GM12878 (cell line): ENCODE results near the gene KLF9. TPM values are rescaled to one million over a fixed set of nuclear protein-coding genes. Genes with fewer than 3 reads are reported as not detected.

Experiments
- ATAC-seq: fragments of 200-7000 bp; cut with Tn5 transposase; 3 replicates; pipeline ENCODE4 v1.9.1; 2020; ENCODE audit warnings: mild to moderate bottlenecking, moderate library complexity
- BruUV-seq: library from RNA; stranded (reverse); fragments of 400-500 nt; replicated peaks from 2 replicates; lab custom pipeline; 2021; lab: Mats Ljungman, UMichigan
- CTCF ChIA-PET: fragments of 300-600 bp; sonication (Branson Sonifier 250); formaldehyde crosslinking; extraction: SDS; loops from one replicate; lab custom pipeline; 2021; ENCODE audit warnings: inconsistent platforms; lab: Yijun Ruan, JAX
- POLR2A ChIA-PET: fragments of 350-600 bp; formaldehyde crosslinking; extraction: SDS; loops from one replicate; lab custom pipeline; 2021; ENCODE audit warnings: inconsistent platforms; lab: Charles Lee
- RAD21 ChIA-PET: fragments of 300-600 bp; sonication (Branson Sonifier 250); formaldehyde crosslinking; loops from one replicate; lab custom pipeline; 2023; ENCODE audit warnings: antibody characterized with exemption; ENCODE audit not compliant: unreplicated experiment; lab: Charles Lee
- SMC1A ChIA-PET: fragments of 300-600 bp; sonication (Branson Sonifier 250); formaldehyde crosslinking; loops from one replicate; lab custom pipeline; 2023; ENCODE audit not compliant: unreplicated experiment, uncharacterized antibody; lab: Charles Lee
- DNase-seq: peaks from one replicate; pipeline ENCODE4 v3.0.0-alpha.2; 2011; ENCODE audit warnings: low read depth, low spot score
- FAIRE-seq: peaks from 3 replicates; lab custom pipeline; 2011; peaks lifted over from hg19 to GRCh38; lab: Jason Lieb, UNC
- H2AFZ ChIP-seq: 2 replicates; pipeline ENCODE4 v1.6.0; 2011; ENCODE audit warnings: low read depth, low read length, control low read depth; ENCODE audit not compliant: control insufficient read depth
- H3K27ac ChIP-seq: 2 replicates; pipeline ENCODE4 v1.5.1; 2011; ENCODE audit warnings: control low read depth; ENCODE audit not compliant: control insufficient read depth, insufficient read depth
- H3K27me3 ChIP-seq, 2 experiments: replicated peaks in 1 of 2; 2 replicates each; pipeline versions ENCODE4 v1.6.0 to v1.6.1; 2011; ENCODE audit warnings: low read length in 1 of 2; ENCODE audit not compliant: control insufficient read depth in 2 of 2, insufficient read depth in 2 of 2
- H3K36me3 ChIP-seq, 2 experiments: 2 replicates each; pipeline ENCODE4 v1.5.1; 2011; ENCODE audit warnings: low read length in 1 of 2; ENCODE audit not compliant: control insufficient read depth in 2 of 2, insufficient read depth in 2 of 2
- H3K4me1 ChIP-seq: 2 replicates; pipeline ENCODE4 v1.6.1; 2011; ENCODE audit warnings: mild to moderate bottlenecking, low read length, moderate library complexity, mixed read lengths; ENCODE audit not compliant: control insufficient read depth, insufficient read depth
- H3K4me2 ChIP-seq: 2 replicates; pipeline ENCODE4 v1.6.0; 2011; ENCODE audit warnings: control low read depth; ENCODE audit not compliant: control insufficient read depth, insufficient read depth
- H3K4me3 ChIP-seq: fragments of 200-600 bp; sonication (generic); 2 replicates; pipeline ENCODE4 v1.5.1; 2016
- H3K79me2 ChIP-seq: 2 replicates; pipeline ENCODE4 v1.6.0; 2011; ENCODE audit warnings: low read length; ENCODE audit not compliant: control insufficient read depth, insufficient read depth
- H3K9ac ChIP-seq: 2 replicates; pipeline ENCODE4 v1.8.0; 2011; ENCODE audit warnings: low read length, control low read depth, mixed read lengths; ENCODE audit not compliant: control insufficient read depth, insufficient read depth
- H3K9me3 ChIP-seq: replicated peaks from 3 replicates; pipeline ENCODE4 v1.5.1; 2011; ENCODE audit warnings: mild to moderate bottlenecking, low read length; ENCODE audit not compliant: control insufficient read depth, insufficient read depth
- H4K20me1 ChIP-seq: 2 replicates; pipeline ENCODE4 v1.6.0; 2011; ENCODE audit not compliant: control insufficient read depth, insufficient read depth
- ASH2L ChIP-seq: fragments of 300-600, 200-600 bp; sonication (generic); IDR thresholded peaks from 2 replicates; pipeline ENCODE4 v1.6.1; 2017; ENCODE audit warnings: low read depth, mild to moderate bottlenecking, borderline replicate concordance
- CBFB ChIP-seq: IDR thresholded peaks from 2 replicates; pipeline ENCODE4 v1.6.1; 2016; ENCODE audit warnings: antibody characterized with exemption, low read depth
- CEBPB ChIP-seq, 2 experiments: fragments of 150-350 bp in 1 of 2; IDR thresholded peaks; 2 replicates each; pipeline ENCODE4 v1.6.1; 2012 to 2014; ENCODE audit warnings: low read depth in 2 of 2, low read length in 2 of 2, borderline replicate concordance in 1 of 2, inconsistent platforms in 1 of 2
- FOXK2 ChIP-seq: fragments of 450-650 bp; IDR thresholded peaks from 2 replicates; pipeline ENCODE4 v1.6.1; 2017; ENCODE audit warnings: mild to moderate bottlenecking, moderate library complexity
- HCFC1 ChIP-seq: fragments of 150-350 bp; IDR thresholded peaks from 2 replicates; pipeline ENCODE4 v1.6.1; 2014; ENCODE audit warnings: low read length
- MEF2A ChIP-seq: IDR thresholded peaks from 2 replicates; pipeline ENCODE4 v1.6.1; 2011; ENCODE audit warnings: low read depth, mild to moderate bottlenecking, low read length, moderate library complexity; ENCODE audit not compliant: insufficient read depth
- MTA2 ChIP-seq: fragments of 450-650 bp; IDR thresholded peaks from 2 replicates; pipeline ENCODE4 v1.6.1; 2016; ENCODE audit warnings: low read depth, mild to moderate bottlenecking, moderate library complexity
- NBN ChIP-seq: fragments of 450-650 bp; IDR thresholded peaks from 2 replicates; pipeline ENCODE4 v1.6.1; 2016
- NFYA ChIP-seq: IDR thresholded peaks from 2 replicates; pipeline ENCODE4 v1.6.1; 2011; ENCODE audit warnings: low read depth, mild to moderate bottlenecking, low read length, improper control_type of control experiment, borderline replicate concordance
- STAT3 ChIP-seq: IDR thresholded peaks from 2 replicates; pipeline ENCODE4 v1.6.1; 2011; ENCODE audit warnings: low read depth, low read length, improper control_type of control experiment
- TARDBP ChIP-seq: IDR thresholded peaks from 2 replicates; pipeline ENCODE4 v1.6.1; 2016; ENCODE audit warnings: borderline replicate concordance
- ZBED1 ChIP-seq: IDR thresholded peaks from 2 replicates; pipeline ENCODE4 v1.6.1; 2016; ENCODE audit warnings: borderline replicate concordance
- ZNF622 ChIP-seq: fragments of 450-650 bp; IDR thresholded peaks from 2 replicates; pipeline ENCODE4 v1.6.1; 2017; ENCODE audit warnings: mild to moderate bottlenecking, inconsistent platforms
- WGBS: methylation state at CpG from one replicate; pipeline ENCODE4 v1.1.6; 2016; ENCODE audit warnings: low lambda C conversion rate; ENCODE audit not compliant: insufficient replicate concordance, insufficient coverage; ENCODE audit errors: missing lambda C conversion rate; 5-methylcytosine and 5-hydroxymethylcytosine counted together
- in situ Hi-C: fragments of 300-500 bp; cut with MboI; formaldehyde crosslinking; loops from 9 replicates; pipeline ENCODE4 v1.14.3; 2018; ENCODE audit warnings: mixed read lengths
- intact Hi-C: fragments of 100-400 bp; cut with micrococcal nuclease; formaldehyde crosslinking; loops from one replicate; pipeline ENCODE4 v1.14.2; 2022; ENCODE audit not compliant: unreplicated experiment
- polyA plus RNA-seq, 11 experiments: library from polyadenylated mRNA; depleted of rRNA in 4 of 11; unstranded in 6 of 11; stranded (reverse) in 5 of 11; fragments of >200 nt; fragmentation: Nextera tagmentation in 4 of 11; fragmentation: Illumina TruSeq in 1 of 11; extraction: Ambion mirVana in 4 of 11; extraction: Trizol in 1 of 11; gene quantifications; 1 replicate in 1 of 11; 2 replicates in 10 of 11; pipeline versions ENCODE4 v1.2.1 to v1.2.3, GENCODE V29; 2011 to 2016; ENCODE audit warnings: inconsistent platforms in 2 of 11, missing spikeins in 2 of 11, low read depth in 1 of 11
- total RNA-seq, 4 experiments: library from RNA; depleted of rRNA in 3 of 4; stranded (reverse); fragments of >200 nt in 3 of 4; fragmentation: Illumina TruSeq in 1 of 4; extraction: Trizol in 1 of 4; gene quantifications; 2 replicates each; pipeline versions ENCODE4 v1.2.1 to v1.2.3, GENCODE V29; 2013 to 2021
- TF ChIP-seq, protein P1 (sequence below): IDR thresholded peaks from 2 replicates; pipeline ENCODE4 v1.6.1; 2011; ENCODE audit warnings: low read depth, low read length, improper control_type of control experiment, borderline replicate concordance
- TF ChIP-seq, protein P2 (sequence below): fragments of 450-650 bp; formaldehyde crosslinking; IDR thresholded peaks from 2 replicates; pipeline ENCODE4 v1.4.0; 2020; ENCODE audit warnings: mild to moderate bottlenecking, moderate library complexity
- TF ChIP-seq, protein P3 (sequence below): fragments of 450-650 bp; formaldehyde crosslinking; IDR thresholded peaks from 2 replicates; pipeline ENCODE4 v1.5.0; 2022; ENCODE audit warnings: mild to moderate bottlenecking, missing genetic modification characterization

Gene KLF9
- total and polyA plus RNA-seq, 10 of the 15 experiments (the other 5 are each of a cell fraction or from before 2014, with no cell fraction given) = 0.09 to 0.96 (median 0.83) TPM

DNA sequence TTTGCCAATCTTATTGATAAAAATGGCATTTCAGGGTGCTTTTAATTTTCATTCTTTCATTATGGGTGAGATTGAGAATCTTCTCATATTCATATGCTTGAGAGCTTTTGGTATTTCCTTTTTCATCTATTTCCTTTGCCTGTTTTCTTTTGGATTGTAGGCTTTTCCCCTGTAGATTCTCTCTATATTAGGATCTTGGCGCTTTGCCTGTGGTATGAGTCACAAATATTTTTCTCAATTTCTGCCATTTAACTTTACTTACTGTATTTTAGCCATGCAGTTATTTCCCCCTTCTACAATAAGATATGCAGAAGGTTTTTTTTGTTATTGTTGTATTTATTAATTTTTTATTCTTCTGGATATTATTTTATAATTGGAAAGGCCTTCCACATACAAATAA, 21.5 kb upstream of the KLF9 start:
- ChIA-PET CTCF (interaction anchor here (0.9 kb wide), 1 partner anchor 90 kb away, joined by 3 read pairs; no protein-coding TSS in a partner anchor), RAD21 (no interaction called here), POLR2A (interaction anchor here (0.7 kb wide), 1 partner anchor 11 kb away, joined by 3 read pairs; no protein-coding TSS in a partner anchor), SMC1A (no interaction called here)
- Histone ChIP-seq H3K4me1 (no peaks in the 10 kb centered on the region), H3K9ac (no peak overlapping the region), H3K27ac (no peak overlapping the region), H3K4me2 (no peak overlapping the region), H3K36me3 (no peaks in the 10 kb centered on the region), H3K27me3 (no peaks in the 10 kb centered on the region), H3K4me3 (no peak overlapping the region), H4K20me1 (no peaks in the 10 kb centered on the region), H3K79me2 (no peaks in the 10 kb centered on the region), H2AFZ (no peak overlapping the region), H3K9me3 (no peaks in the 10 kb centered on the region; the same call in 2 of the 3 replicates)
- WGBS = 35% methylated on average over 1 of the region's 1 CpG
- ATAC-seq = no peak
- FAIRE-seq = no peak
- no TSS peak for BruUV-seq
- no peak for DNase-seq
- intact Hi-C loops = no loop called here
- in situ Hi-C loops = no loop called here
- TF ChIP-seq ASH2L (no peak), MEF2A (no peak), ZNF622 (no peak), TARDBP (no peak), CBFB (no peak), NBN (no peak), CEBPB (IDR thresholded peaks at IDR 0.05; ENCODE audit: borderline replicate concordance in 1 of 2, low read depth in 2 of 2, low read length in 2 of 2) (no peak), ZBED1 (no peak), STAT3 (no peak), FOXK2 (no peak), NFYA (no peak), MTA2 (no peak), HCFC1 (no peak)
- TF ChIP-seq, protein P1, sequence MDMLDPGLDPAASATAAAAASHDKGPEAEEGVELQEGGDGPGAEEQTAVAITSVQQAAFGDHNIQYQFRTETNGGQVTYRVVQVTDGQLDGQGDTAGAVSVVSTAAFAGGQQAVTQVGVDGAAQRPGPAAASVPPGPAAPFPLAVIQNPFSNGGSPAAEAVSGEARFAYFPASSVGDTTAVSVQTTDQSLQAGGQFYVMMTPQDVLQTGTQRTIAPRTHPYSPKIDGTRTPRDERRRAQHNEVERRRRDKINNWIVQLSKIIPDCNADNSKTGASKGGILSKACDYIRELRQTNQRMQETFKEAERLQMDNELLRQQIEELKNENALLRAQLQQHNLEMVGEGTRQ = no peak
- TF ChIP-seq, protein P2, sequence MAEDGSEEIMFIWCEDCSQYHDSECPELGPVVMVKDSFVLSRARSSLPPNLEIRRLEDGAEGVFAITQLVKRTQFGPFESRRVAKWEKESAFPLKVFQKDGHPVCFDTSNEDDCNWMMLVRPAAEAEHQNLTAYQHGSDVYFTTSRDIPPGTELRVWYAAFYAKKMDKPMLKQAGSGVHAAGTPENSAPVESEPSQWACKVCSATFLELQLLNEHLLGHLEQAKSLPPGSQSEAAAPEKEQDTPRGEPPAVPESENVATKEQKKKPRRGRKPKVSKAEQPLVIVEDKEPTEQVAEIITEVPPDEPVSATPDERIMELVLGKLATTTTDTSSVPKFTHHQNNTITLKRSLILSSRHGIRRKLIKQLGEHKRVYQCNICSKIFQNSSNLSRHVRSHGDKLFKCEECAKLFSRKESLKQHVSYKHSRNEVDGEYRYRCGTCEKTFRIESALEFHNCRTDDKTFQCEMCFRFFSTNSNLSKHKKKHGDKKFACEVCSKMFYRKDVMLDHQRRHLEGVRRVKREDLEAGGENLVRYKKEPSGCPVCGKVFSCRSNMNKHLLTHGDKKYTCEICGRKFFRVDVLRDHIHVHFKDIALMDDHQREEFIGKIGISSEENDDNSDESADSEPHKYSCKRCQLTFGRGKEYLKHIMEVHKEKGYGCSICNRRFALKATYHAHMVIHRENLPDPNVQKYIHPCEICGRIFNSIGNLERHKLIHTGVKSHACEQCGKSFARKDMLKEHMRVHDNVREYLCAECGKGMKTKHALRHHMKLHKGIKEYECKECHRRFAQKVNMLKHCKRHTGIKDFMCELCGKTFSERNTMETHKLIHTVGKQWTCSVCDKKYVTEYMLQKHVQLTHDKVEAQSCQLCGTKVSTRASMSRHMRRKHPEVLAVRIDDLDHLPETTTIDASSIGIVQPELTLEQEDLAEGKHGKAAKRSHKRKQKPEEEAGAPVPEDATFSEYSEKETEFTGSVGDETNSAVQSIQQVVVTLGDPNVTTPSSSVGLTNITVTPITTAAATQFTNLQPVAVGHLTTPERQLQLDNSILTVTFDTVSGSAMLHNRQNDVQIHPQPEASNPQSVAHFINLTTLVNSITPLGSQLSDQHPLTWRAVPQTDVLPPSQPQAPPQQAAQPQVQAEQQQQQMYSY (CRISPR knock-in tag) = no peak
- TF ChIP-seq, protein P3, sequence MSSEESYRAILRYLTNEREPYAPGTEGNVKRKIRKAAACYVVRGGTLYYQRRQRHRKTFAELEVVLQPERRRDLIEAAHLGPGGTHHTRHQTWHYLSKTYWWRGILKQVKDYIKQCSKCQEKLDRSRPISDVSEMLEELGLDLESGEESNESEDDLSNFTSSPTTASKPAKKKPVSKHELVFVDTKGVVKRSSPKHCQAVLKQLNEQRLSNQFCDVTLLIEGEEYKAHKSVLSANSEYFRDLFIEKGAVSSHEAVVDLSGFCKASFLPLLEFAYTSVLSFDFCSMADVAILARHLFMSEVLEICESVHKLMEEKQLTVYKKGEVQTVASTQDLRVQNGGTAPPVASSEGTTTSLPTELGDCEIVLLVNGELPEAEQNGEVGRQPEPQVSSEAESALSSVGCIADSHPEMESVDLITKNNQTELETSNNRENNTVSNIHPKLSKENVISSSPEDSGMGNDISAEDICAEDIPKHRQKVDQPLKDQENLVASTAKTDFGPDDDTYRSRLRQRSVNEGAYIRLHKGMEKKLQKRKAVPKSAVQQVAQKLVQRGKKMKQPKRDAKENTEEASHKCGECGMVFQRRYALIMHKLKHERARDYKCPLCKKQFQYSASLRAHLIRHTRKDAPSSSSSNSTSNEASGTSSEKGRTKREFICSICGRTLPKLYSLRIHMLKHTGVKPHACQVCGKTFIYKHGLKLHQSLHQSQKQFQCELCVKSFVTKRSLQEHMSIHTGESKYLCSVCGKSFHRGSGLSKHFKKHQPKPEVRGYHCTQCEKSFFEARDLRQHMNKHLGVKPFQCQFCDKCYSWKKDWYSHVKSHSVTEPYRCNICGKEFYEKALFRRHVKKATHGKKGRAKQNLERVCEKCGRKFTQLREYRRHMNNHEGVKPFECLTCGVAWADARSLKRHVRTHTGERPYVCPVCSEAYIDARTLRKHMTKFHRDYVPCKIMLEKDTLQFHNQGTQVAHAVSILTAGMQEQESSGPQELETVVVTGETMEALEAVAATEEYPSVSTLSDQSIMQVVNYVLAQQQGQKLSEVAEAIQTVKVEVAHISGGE (CRISPR knock-in tag) = no peak
